ENCODE data around the gene GRIK3.

DNA sequence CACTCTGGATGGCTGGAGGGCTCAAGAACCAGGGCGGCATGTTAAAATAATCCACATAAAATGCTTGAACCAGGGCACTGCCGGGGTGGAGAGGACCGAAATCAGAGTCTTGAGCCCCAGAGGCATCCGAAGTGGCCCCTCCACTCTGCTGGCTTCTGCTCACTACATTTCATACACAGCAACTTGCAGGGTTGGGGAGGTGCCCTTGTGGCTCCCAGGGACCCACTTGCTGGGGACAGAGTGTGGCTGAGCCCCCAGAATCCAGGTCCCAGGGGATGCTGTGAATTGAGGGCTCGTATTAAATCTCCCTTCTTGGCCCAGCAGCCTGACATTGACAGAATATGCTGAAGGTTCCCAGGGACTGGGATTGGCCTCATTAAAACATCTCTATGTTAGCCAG, 181.7 kb downstream of the GRIK3 start:
- no peak for TF ChIP-seq TAF1 (IDR thresholded peaks at IDR 0.05; ENCODE audit: borderline replicate concordance, low read depth, low read length)
- no peak for TF ChIP-seq POLR2A (IDR thresholded peaks at IDR 0.05; ENCODE audit: low read depth, low read length)
- TF ChIP-seq POLR2AphosphoS5 (IDR thresholded peaks at IDR 0.05; ENCODE audit: low read depth, low read length) = no peak

Data from GM12892 (cell line).